HEK293 (cell line): ENCODE data around the gene GRK5.

Experiments used
- CTCF ChIA-PET: fragments of 350-600 bp; formaldehyde crosslinking; extraction: SDS; loops from one replicate; lab custom pipeline; 2021; ENCODE audit warnings: antibody characterized with exemption; lab: Yijun Ruan, JAX
- POLR2A ChIA-PET: fragments of 300-600 bp; formaldehyde crosslinking; extraction: SDS; loops from one replicate; lab custom pipeline; 2020; ENCODE audit warnings: antibody characterized with exemption, inconsistent platforms; lab: Yijun Ruan, JAX
- H3K27ac ChIP-seq: fragments of 200-500 bp; sonication (Bioruptor generic); 2 replicates; pipeline ENCODE4 v1.5.1; 2014; ENCODE audit warnings: low read depth, low read length, control low read depth, inconsistent platforms; ENCODE audit errors: extremely low read depth
- H3K36me3 ChIP-seq, 2 experiments: fragments of 200-500 bp in 1 of 2; sonication (Bioruptor generic) in 1 of 2; 1 replicate in 1 of 2; 2 replicates in 1 of 2; pipeline ENCODE4 v1.5.1; 2014 to 2017; ENCODE audit warnings: inconsistent platforms in 2 of 2, low read length in 2 of 2; ENCODE audit not compliant: control insufficient read depth in 2 of 2, insufficient read depth in 1 of 2
- H3K4me1 ChIP-seq: fragments of 200-500 bp; sonication (Bioruptor generic); 2 replicates; pipeline ENCODE4 v1.5.1; 2014; ENCODE audit warnings: mild to moderate bottlenecking, low read length, inconsistent platforms; ENCODE audit not compliant: control insufficient read depth, insufficient read depth
- H3K4me3 ChIP-seq: 2 replicates; pipeline ENCODE4 v1.5.1; 2011; ENCODE audit warnings: low read depth, mild to moderate bottlenecking, control low read depth, low read length, moderate library complexity
- H3K9me3 ChIP-seq: fragments of 200-500 bp; sonication (Bioruptor generic); 2 replicates; pipeline ENCODE4 v1.5.1; 2014; ENCODE audit warnings: low read depth, low read length, inconsistent platforms; ENCODE audit not compliant: control insufficient read depth, insufficient read depth
- HOXC10 ChIP-seq: sonication (generic); formaldehyde crosslinking; IDR thresholded peaks from 2 replicates; pipeline ENCODE4 v1.8.1; 2023; ENCODE audit warnings: mild to moderate bottlenecking, missing genetic modification reagents
- KLF16 ChIP-seq: fragments of 450-650 bp; formaldehyde crosslinking; IDR thresholded peaks from 2 replicates; pipeline ENCODE4 v1.5.1; 2017; ENCODE audit warnings: missing biosample characterization, missing genetic modification characterization
- KLF8 ChIP-seq: fragments of 450-650 bp; formaldehyde crosslinking; IDR thresholded peaks from 2 replicates; pipeline ENCODE4 v1.5.1; 2016; ENCODE audit warnings: missing biosample characterization, missing genetic modification characterization
- PRDM1 ChIP-seq: fragments of 450-650 bp; formaldehyde crosslinking; IDR thresholded peaks from 2 replicates; pipeline ENCODE4; 2016; ENCODE audit warnings: missing biosample characterization, missing genetic modification characterization
- SALL2 ChIP-seq: fragments of 450-650 bp; formaldehyde crosslinking; IDR thresholded peaks from 2 replicates; pipeline ENCODE4 v1.5.0; 2017; ENCODE audit warnings: missing biosample characterization, mild to moderate bottlenecking, missing genetic modification characterization, borderline replicate concordance
- YY2 ChIP-seq: fragments of 450-650 bp; formaldehyde crosslinking; IDR thresholded peaks from 2 replicates; pipeline ENCODE4 v1.5.1; 2016; ENCODE audit warnings: missing biosample characterization, missing genetic modification characterization
- ZBTB1 ChIP-seq: fragments of 450-650 bp; formaldehyde crosslinking; IDR thresholded peaks from 2 replicates; pipeline ENCODE4 v1.5.1; 2016; ENCODE audit warnings: missing biosample characterization, missing genetic modification characterization
- ZBTB20 ChIP-seq: fragments of 450-650 bp; formaldehyde crosslinking; IDR thresholded peaks from 2 replicates; pipeline ENCODE4 v1.5.1; 2016; ENCODE audit warnings: missing biosample characterization, missing genetic modification characterization
- ZBTB48 ChIP-seq: fragments of 450-650 bp; formaldehyde crosslinking; IDR thresholded peaks from 2 replicates; pipeline ENCODE4 v1.5.1; 2016; ENCODE audit warnings: missing biosample characterization, missing genetic modification characterization
- ZFP37 ChIP-seq: fragments of 450-650 bp; formaldehyde crosslinking; IDR thresholded peaks from 2 replicates; pipeline ENCODE4 v1.5.1; 2016; ENCODE audit warnings: missing biosample characterization, missing genetic modification characterization
- ZIC2 ChIP-seq: fragments of 450-650 bp; formaldehyde crosslinking; IDR thresholded peaks from 2 replicates; pipeline ENCODE4 v1.5.1; 2016; ENCODE audit warnings: missing biosample characterization, missing genetic modification characterization
- ZNF184 ChIP-seq: fragments of 450-650 bp; IDR thresholded peaks from 2 replicates; pipeline ENCODE4 v1.5.1; 2018; ENCODE audit warnings: missing biosample characterization, mild to moderate bottlenecking, missing genetic modification characterization
- ZNF19 ChIP-seq: fragments of 450-650 bp; formaldehyde crosslinking; IDR thresholded peaks from 2 replicates; pipeline ENCODE4; 2016; ENCODE audit warnings: missing biosample characterization, missing genetic modification characterization, low read depth
- ZNF266 ChIP-seq: fragments of 450-650 bp; formaldehyde crosslinking; IDR thresholded peaks from 2 replicates; pipeline ENCODE4 v1.5.1; 2016; ENCODE audit warnings: missing biosample characterization, missing genetic modification characterization, low read depth
- ZNF350 ChIP-seq: fragments of 450-650 bp; formaldehyde crosslinking; IDR thresholded peaks from 2 replicates; pipeline ENCODE4 v1.5.0; 2017; ENCODE audit warnings: missing biosample characterization, mild to moderate bottlenecking, missing genetic modification characterization
- ZNF37A ChIP-seq: fragments of 450-650 bp; IDR thresholded peaks from 2 replicates; pipeline ENCODE4 v1.5.1; 2018; ENCODE audit warnings: missing biosample characterization, missing genetic modification characterization
- ZNF394 ChIP-seq: fragments of 450-650 bp; formaldehyde crosslinking; IDR thresholded peaks from 2 replicates; pipeline ENCODE4 v1.5.1; 2016; ENCODE audit warnings: missing biosample characterization, missing genetic modification characterization, mild to moderate bottlenecking, moderate library complexity, borderline replicate concordance
- ZNF433 ChIP-seq: fragments of 450-650 bp; formaldehyde crosslinking; IDR thresholded peaks from 2 replicates; pipeline ENCODE4 v1.5.1; 2016; ENCODE audit warnings: missing biosample characterization, missing genetic modification characterization, low read depth
- ZNF510 ChIP-seq: fragments of 450-650 bp; formaldehyde crosslinking; IDR thresholded peaks from 2 replicates; pipeline ENCODE4 v1.5.1; 2018; ENCODE audit warnings: mild to moderate bottlenecking, missing genetic modification characterization, missing biosample characterization; ENCODE audit not compliant: insufficient replicate concordance
- ZNF776 ChIP-seq: fragments of 450-650 bp; formaldehyde crosslinking; IDR thresholded peaks from 2 replicates; pipeline ENCODE4 v1.5.0; 2017; ENCODE audit warnings: missing biosample characterization, missing genetic modification characterization, borderline replicate concordance
- TF ChIP-seq, protein P1 (sequence below): fragments of 450-650 bp; formaldehyde crosslinking; IDR thresholded peaks from 2 replicates; pipeline ENCODE4 v1.5.1; 2017; ENCODE audit warnings: missing biosample characterization, missing genetic modification characterization
- TF ChIP-seq, protein P2 (sequence below): fragments of 450-650 bp; formaldehyde crosslinking; IDR thresholded peaks from 2 replicates; pipeline ENCODE4 v1.5.1; 2016; ENCODE audit warnings: missing biosample characterization, missing genetic modification characterization, low read depth
- TF ChIP-seq, protein P3 (sequence below): fragments of 450-650 bp; formaldehyde crosslinking; IDR thresholded peaks from 2 replicates; pipeline ENCODE4 v1.5.1; 2016; ENCODE audit warnings: missing biosample characterization, missing genetic modification characterization
- TF ChIP-seq, protein P4 (sequence below): fragments of 450-650 bp; formaldehyde crosslinking; IDR thresholded peaks from 2 replicates; pipeline ENCODE4 v1.5.1; 2016; ENCODE audit warnings: missing biosample characterization, missing genetic modification characterization

GRK5 gene

DNA sequence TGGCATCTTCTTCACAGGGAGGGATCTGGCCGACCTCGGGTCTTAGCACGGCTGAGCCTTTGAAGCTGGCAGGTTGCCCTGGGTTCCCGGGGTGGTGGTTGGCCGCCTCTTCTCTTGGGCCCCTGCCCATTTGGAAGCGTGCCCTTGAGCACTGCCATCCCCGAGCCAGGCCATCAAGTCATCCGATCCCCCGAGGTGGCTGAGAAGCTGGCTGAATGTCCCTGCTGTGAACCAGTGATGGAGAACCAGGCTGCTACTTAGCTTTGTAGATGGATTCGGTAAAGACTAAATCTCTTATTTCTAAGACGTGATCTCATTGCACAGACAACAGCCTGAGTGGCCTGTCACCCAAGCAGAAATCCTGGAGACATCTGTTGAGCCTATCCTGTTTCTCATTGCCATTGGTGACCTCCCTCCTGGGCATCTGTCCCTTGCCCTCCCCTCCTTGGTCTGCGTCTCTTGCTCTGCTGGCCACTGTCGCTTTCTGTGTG is 74.3 kb downstream of the GRK5 start (continued):
- TF ChIP-seq HOXC10 (CRISPR knock-in tag) (no peak), ZIC2 (peak; percentile 98), ZNF394 (tag by site-specific recombination) (peak; percentile 45; the same call in 1 of the 2 replicates), ZBTB48 (tag by site-specific recombination) (peak; percentile 54; the same call in 1 of the 2 replicates), ZNF184 (tag by site-specific recombination) (no peak), PRDM1 (tag by site-specific recombination) (no peak), KLF8 (tag by site-specific recombination) (no peak), ZBTB1 (no peak)

DNA sequence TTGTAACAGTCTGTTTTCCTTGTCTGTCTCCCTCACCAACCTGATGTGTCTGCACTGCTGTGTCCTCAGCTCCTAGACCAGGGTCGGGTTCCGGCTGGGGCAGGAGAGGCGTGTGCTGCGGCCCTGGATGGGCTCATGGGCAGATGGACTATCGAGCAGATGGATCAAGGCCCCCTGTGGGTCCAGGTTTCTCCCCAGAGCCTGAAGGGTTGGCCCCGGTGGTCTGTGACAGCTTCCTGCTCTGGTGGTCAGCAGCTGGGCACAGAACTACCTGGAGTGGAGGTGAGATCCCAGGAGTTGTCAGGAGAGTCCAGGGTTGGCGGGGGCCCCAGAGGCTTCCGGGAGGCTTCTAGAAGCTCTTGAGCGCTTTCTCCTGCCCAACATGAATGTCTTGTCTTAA is 75.1 kb downstream of the GRK5 start:
- ChIA-PET CTCF (interaction anchor here (0.6 to 0.8 kb wide), 2 partner anchors 130 to 369 kb away, joined by 3 to 4 read pairs; no protein-coding TSS in a partner anchor), POLR2A (interaction anchor here (1.0 kb wide), 1 partner anchor 76 kb away, joined by 4 read pairs; no protein-coding TSS in a partner anchor)
- no peak overlapping the region for H3K27ac ChIP-seq
- no peak for TF ChIP-seq SALL2
- no peak for TF ChIP-seq ZNF19 (tag by site-specific recombination)
- no peak for TF ChIP-seq YY2 (tag by site-specific recombination)
- TF ChIP-seq ZNF433 (tag by site-specific recombination), result no peak
- TF ChIP-seq ZNF350 (tag by site-specific recombination), result no peak
- TF ChIP-seq HOXC10 (CRISPR knock-in tag), result no peak
- TF ChIP-seq, protein P1, sequence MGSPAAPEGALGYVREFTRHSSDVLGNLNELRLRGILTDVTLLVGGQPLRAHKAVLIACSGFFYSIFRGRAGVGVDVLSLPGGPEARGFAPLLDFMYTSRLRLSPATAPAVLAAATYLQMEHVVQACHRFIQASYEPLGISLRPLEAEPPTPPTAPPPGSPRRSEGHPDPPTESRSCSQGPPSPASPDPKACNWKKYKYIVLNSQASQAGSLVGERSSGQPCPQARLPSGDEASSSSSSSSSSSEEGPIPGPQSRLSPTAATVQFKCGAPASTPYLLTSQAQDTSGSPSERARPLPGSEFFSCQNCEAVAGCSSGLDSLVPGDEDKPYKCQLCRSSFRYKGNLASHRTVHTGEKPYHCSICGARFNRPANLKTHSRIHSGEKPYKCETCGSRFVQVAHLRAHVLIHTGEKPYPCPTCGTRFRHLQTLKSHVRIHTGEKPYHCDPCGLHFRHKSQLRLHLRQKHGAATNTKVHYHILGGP, result no peak
- TF ChIP-seq, protein P2, sequence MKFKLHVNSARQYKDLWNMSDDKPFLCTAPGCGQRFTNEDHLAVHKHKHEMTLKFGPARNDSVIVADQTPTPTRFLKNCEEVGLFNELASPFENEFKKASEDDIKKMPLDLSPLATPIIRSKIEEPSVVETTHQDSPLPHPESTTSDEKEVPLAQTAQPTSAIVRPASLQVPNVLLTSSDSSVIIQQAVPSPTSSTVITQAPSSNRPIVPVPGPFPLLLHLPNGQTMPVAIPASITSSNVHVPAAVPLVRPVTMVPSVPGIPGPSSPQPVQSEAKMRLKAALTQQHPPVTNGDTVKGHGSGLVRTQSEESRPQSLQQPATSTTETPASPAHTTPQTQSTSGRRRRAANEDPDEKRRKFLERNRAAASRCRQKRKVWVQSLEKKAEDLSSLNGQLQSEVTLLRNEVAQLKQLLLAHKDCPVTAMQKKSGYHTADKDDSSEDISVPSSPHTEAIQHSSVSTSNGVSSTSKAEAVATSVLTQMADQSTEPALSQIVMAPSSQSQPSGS (tag by site-specific recombination), result no peak
- no peak for TF ChIP-seq ZNF37A (tag by site-specific recombination)
- TF ChIP-seq ZNF776, result no peak
- TF ChIP-seq ZBTB20 (tag by site-specific recombination), result no peak
- TF ChIP-seq, protein P3, sequence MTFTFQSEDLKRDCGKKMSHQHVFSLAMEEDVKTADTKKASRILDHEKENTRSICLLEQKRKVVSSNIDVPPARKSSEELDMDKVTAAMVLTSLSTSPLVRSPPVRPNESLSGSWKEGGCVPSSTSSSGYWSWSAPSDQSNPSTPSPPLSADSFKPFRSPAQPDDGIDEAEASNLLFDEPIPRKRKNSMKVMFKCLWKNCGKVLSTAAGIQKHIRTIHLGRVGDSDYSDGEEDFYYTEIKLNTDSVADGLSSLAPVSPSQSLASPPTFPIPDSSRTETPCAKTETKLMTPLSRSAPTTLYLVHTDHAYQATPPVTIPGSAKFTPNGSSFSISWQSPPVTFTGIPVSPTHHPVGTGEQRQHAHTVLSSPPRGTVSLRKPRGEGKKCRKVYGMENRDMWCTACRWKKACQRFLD (tag by site-specific recombination), result no peak
- TF ChIP-seq ZNF510 (tag by site-specific recombination), result no peak
- no peak for TF ChIP-seq ZFP37
- no peak for TF ChIP-seq KLF16 (tag by site-specific recombination)
- no peak for TF ChIP-seq ZNF266 (tag by site-specific recombination)
- TF ChIP-seq, protein P4, sequence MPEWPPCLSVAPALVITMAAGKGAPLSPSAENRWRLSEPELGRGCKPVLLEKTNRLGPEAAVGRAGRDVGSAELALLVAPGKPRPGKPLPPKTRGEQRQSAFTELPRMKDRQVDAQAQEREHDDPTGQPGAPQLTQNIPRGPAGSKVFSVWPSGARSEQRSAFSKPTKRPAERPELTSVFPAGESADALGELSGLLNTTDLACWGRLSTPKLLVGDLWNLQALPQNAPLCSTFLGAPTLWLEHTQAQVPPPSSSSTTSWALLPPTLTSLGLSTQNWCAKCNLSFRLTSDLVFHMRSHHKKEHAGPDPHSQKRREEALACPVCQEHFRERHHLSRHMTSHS (tag by site-specific recombination), result no peak
- no peak overlapping the region for H3K4me3 ChIP-seq
- H3K4me1 ChIP-seq, result peaks cover 3% of the 10 kb centered on the region; the same call in 1 of the 2 replicates
- no peaks in the 10 kb centered on the region for H3K9me3 ChIP-seq
- no peaks in the 10 kb centered on the region for H3K36me3 ChIP-seq
